ENCODE measurements around the gene USP6NL.

The USP6NL gene

DNA sequence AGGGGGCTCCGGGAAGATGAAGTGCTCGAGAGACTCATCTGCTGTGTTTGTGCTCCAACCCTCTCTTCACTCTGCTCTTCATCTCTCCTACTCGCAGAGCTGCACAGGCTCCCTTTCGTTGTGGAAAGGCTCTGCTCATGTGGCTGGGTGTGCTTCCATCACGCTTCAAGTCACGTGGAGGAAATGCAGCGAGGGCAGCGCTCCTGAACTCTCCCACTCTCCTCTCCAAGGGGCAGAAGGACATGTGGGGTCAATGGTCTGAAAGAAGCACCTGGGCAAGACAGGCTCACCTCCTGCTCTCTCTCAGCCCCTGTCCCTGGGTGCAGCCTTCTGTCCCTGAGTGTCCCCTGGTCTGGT is 72.6 kb downstream of the USP6NL start:
- TF ChIP-seq, protein P1, sequence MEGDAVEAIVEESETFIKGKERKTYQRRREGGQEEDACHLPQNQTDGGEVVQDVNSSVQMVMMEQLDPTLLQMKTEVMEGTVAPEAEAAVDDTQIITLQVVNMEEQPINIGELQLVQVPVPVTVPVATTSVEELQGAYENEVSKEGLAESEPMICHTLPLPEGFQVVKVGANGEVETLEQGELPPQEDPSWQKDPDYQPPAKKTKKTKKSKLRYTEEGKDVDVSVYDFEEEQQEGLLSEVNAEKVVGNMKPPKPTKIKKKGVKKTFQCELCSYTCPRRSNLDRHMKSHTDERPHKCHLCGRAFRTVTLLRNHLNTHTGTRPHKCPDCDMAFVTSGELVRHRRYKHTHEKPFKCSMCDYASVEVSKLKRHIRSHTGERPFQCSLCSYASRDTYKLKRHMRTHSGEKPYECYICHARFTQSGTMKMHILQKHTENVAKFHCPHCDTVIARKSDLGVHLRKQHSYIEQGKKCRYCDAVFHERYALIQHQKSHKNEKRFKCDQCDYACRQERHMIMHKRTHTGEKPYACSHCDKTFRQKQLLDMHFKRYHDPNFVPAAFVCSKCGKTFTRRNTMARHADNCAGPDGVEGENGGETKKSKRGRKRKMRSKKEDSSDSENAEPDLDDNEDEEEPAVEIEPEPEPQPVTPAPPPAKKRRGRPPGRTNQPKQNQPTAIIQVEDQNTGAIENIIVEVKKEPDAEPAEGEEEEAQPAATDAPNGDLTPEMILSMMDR (IDR thresholded peaks at IDR 0.05; ENCODE audit: extremely low read depth, missing control alignments): no peak

DNA sequence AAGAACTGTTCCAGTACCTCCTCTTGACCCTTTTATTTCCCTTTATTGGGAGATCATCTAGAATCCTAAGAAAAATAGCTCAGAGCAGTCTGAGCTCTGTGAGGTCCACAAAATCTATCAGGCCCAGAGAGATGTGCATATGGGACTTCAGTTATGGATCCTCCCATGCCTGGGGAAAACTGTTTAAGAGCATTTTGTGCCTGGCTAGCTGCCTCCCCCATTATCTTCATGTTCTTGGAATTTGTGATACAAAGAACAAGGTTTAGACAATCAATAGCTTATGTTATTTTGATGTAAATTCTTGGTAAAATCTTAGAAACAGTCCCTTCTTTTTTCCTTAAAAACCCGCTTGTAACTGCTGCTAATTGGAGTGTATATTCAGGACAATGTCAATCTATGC is 75.2 kb downstream of the USP6NL start:
- no peak for DNase-seq (ENCODE audit: low spot score)
- TF ChIP-seq, protein P1 (IDR thresholded peaks at IDR 0.05; ENCODE audit: extremely low read depth, missing control alignments): no peak

More for the DNA sequence above, 72.6 kb downstream of the USP6NL start:
- no peak for DNase-seq (ENCODE audit: low spot score)

DNA sequence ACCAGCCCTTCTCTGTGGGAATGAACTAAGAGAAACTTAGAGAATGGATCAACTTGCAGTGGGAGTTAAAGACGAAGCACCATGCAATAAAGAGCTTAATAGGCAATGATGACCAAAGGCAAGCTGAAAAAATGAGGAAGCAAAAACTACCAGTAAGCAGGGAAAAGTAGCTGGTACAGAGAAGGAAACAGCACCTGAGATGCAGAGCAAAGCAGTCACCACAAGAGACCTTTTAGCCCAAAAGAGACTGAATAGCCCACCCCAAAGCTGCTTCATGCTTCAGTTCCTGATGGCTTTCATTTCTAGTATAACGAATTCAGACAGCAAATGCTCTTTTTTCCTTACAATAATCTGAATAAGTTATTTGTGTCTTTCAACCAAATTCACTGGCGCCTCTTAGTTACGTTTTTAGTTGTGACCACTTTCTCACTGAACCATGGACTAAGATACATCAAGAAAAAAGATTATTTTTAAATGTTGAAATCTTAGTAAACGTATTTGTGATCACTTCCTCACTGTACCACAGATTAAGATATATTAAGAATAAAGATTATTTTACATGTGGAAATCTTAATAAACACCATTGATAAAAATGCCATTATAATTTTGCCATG is 76.0 kb downstream of the USP6NL start:
- DNase-seq (ENCODE audit: low spot score): peak; percentile 14
- TF ChIP-seq, protein P1 (IDR thresholded peaks at IDR 0.05; ENCODE audit: extremely low read depth, missing control alignments): no peak

DNA sequence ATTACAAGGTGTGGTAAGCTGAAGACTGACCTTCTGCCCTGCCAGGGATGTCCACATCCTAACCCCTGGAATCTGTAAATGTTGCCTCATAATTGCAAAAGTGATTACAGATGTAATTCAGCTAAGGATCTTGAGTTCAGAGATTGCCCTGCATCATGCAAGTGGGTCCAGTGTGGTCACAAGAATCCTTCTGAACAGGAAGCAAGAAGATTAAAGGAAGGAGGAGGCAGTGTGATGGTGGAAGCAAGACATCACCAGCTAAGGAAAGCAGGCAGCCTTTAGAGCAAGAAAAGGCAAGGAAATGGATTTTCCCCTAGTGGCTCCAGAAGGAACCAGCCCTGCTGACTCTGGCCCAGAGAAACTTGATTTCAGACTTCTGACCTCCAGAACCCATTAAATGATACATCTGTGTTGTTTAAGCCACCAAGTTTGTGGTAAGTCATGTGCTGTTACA is 78.1 kb downstream of the USP6NL start:
- DNase-seq (ENCODE audit: low spot score): no peak
- TF ChIP-seq, protein P1 (IDR thresholded peaks at IDR 0.05; ENCODE audit: extremely low read depth, missing control alignments): no peak

DNA sequence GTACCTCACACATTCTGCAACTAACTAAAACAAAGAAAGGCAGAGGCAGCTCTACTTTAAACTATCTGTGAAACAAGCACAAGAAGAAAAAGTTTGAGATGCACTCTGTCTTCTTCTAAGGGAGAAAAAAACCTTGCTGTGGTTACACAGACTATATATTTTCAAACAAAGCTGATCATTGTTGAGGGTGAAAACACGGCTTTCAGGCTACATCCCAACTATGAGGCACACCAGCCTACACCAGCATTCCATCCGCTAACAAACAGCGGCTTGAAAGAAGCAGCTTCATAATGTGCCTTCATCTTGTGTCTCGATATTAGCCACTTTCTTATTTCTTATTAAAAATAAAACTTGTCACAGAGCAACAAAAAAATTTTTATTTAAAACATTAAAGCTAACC is 79.1 kb downstream of the USP6NL start:
- TF ChIP-seq, protein P1 (IDR thresholded peaks at IDR 0.05; ENCODE audit: extremely low read depth, missing control alignments): no peak
- DNase-seq (ENCODE audit: low spot score): no peak

DNA sequence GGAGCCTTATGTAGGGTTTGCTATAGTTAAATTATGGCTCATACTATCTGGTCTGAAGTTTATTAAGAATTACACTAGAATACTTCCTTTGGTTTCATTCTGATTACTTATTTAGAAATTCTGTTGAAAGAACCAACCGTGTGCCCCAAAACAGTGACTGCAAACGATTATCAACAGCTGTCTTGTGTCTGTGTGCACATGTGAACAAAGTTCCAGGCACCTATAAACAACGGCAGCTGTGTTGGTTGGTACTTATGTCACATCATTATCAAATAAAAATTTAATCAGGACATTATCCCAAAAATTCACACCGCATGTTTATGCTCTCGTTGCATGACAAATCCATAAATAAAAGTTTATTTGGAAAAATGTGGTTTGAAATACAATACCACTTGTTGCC is 80.6 kb downstream of the USP6NL start:
- no peak for DNase-seq (ENCODE audit: low spot score)
- TF ChIP-seq, protein P1 (IDR thresholded peaks at IDR 0.05; ENCODE audit: extremely low read depth, missing control alignments): no peak

DNA sequence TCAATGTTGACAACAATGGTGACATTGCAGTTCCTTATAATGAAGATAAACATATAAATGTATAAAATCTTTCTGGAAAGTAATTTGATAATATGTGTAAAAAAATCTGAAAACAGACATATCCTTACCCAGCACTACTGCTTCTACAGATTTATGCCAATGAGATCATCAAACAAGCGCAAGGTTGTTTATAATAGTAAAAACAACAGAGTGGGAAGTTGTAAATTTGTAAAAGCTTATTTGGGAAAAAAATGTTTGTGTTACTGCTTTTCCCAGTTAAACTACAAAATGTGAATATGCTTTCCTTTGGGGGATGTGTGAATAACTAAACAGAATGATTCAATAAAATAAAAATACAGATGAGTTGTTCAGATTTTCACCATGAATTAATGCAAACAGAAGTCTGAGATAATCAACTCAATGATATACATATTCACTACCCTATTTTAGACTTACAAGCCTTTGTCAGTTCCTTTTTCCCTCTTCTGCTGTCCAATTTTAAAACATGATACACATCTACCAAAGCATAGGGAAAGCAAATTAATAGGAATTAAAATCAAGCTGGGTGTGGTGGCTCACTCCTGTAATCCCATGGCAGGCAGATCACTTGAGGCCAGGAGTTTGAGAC is 82.1 kb downstream of the USP6NL start:
- TF ChIP-seq, protein P1 (IDR thresholded peaks at IDR 0.05; ENCODE audit: extremely low read depth, missing control alignments): no peak
- DNase-seq (ENCODE audit: low spot score): no peak
